MM.1S (cell line): ENCODE data around the gene MIEF2.
"Not testable (repeated sequence)": the region's sequence is repeated elsewhere in the genome, so short reads cannot be mapped to it uniquely, and the experiment has no call there.

ENCODE experiments used
- DNase-seq: peaks from one replicate; pipeline ENCODE4 v3.0.0-alpha.2; 2015
- H2AFZ ChIP-seq: fragments of 300-600 bp; sonication (generic); 2 replicates; pipeline ENCODE4 v1.6.0; 2016; ENCODE audit warnings: antibody characterized with exemption, low read length
- H3F3A ChIP-seq: fragments of 300-600 bp; sonication (generic); 2 replicates; pipeline ENCODE4 v1.6.1; 2016; ENCODE audit warnings: mild to moderate bottlenecking, antibody characterized with exemption, low read length, moderate library complexity, mixed read lengths; ENCODE audit not compliant: insufficient read depth
- H3K27ac ChIP-seq: fragments of 300-600 bp; sonication (generic); 2 replicates; pipeline ENCODE4 v1.5.1; 2016; ENCODE audit warnings: mild to moderate bottlenecking, low read length
- H3K27me3 ChIP-seq: fragments of 300-600 bp; sonication (generic); replicated peaks from 2 replicates; pipeline ENCODE4 v1.6.0; 2016; ENCODE audit warnings: low read length; ENCODE audit not compliant: insufficient read depth
- H3K36me3 ChIP-seq: fragments of 300-600 bp; sonication (generic); replicated peaks from 2 replicates; pipeline ENCODE4 v1.6.1; 2016; ENCODE audit warnings: mild to moderate bottlenecking, low read length, mixed read lengths; ENCODE audit not compliant: insufficient read depth
- H3K4me1 ChIP-seq: fragments of 300-600 bp; sonication (generic); 2 replicates; pipeline ENCODE4 v1.6.1; 2016; ENCODE audit warnings: low read length, mixed read lengths
- H3K4me2 ChIP-seq: fragments of 300-600 bp; sonication (generic); 2 replicates; pipeline ENCODE4 v1.6.0; 2016; ENCODE audit warnings: low read depth, low read length
- H3K4me3 ChIP-seq: fragments of 300-600 bp; sonication (generic); 2 replicates; pipeline ENCODE4 v1.5.1; 2016; ENCODE audit warnings: low read length, mixed read lengths
- H3K79me2 ChIP-seq: fragments of 300-600 bp; sonication (generic); 2 replicates; pipeline ENCODE4 v1.6.1; 2016; ENCODE audit warnings: mixed run types, low read length, mixed read lengths
- H3K9ac ChIP-seq: fragments of 300-600 bp; sonication (generic); 2 replicates; pipeline ENCODE4 v1.6.1; 2016; ENCODE audit warnings: low read length, mixed read lengths
- H3K9me2 ChIP-seq: fragments of 300-600 bp; sonication (generic); replicated peaks from 2 replicates; pipeline ENCODE4 v1.6.1; 2016; ENCODE audit warnings: mild to moderate bottlenecking, low read length, mixed read lengths; ENCODE audit not compliant: insufficient read depth
- H3K9me3 ChIP-seq: fragments of 300-600 bp; sonication (generic); replicated peaks from 2 replicates; pipeline ENCODE4 v1.6.1; 2016; ENCODE audit warnings: mild to moderate bottlenecking, low read length, mixed read lengths; ENCODE audit not compliant: insufficient read depth
- H4K20me1 ChIP-seq: fragments of 300-600 bp; sonication (generic); 2 replicates; pipeline ENCODE4 v1.6.1; 2016; ENCODE audit warnings: mild to moderate bottlenecking, low read length, moderate library complexity, mixed read lengths; ENCODE audit not compliant: insufficient read depth
- EZH2 ChIP-seq: fragments of 300-600 bp; sonication (generic); optimal IDR thresholded peaks from 2 replicates; pipeline ENCODE3; 2017; ENCODE audit warnings: low read depth, mild to moderate bottlenecking, antibody characterized with exemption, low read length, mixed read lengths
- EZH2phosphoT487 ChIP-seq: fragments of 300-600 bp; sonication (generic); IDR thresholded peaks from 2 replicates; pipeline ENCODE4 v1.6.1; 2018; ENCODE audit warnings: antibody characterized with exemption, low read length
- TF ChIP-seq, protein P1 (sequence below): fragments of 300-600 bp; sonication (generic); IDR thresholded peaks from 2 replicates; pipeline ENCODE4 v1.5.1; 2016; ENCODE audit warnings: antibody characterized with exemption, low read length, mixed read lengths

The MIEF2 gene, protein sequence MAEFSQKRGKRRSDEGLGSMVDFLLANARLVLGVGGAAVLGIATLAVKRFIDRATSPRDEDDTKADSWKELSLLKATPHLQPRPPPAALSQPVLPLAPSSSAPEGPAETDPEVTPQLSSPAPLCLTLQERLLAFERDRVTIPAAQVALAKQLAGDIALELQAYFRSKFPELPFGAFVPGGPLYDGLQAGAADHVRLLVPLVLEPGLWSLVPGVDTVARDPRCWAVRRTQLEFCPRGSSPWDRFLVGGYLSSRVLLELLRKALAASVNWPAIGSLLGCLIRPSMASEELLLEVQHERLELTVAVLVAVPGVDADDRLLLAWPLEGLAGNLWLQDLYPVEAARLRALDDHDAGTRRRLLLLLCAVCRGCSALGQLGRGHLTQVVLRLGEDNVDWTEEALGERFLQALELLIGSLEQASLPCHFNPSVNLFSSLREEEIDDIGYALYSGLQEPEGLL

GRCh38 chr17:18260332-18261145 lies at the start of gene MIEF2:
TSS of gene MIEF2 (plus strand) at chr17:18260662. CDS start at chr17:18262721, 2,059 bp downstream.
- Histone ChIP-seq H3K9ac (peak within 1 kb of the TSS; percentile 75), H3K9me2 (no peaks in the 10 kb centered on the region), H3K4me1 (peaks cover 23% of the 10 kb centered on the region), H3K27ac (peak within 1 kb of the TSS; percentile 72), H4K20me1 (peaks cover 15% of the 10 kb centered on the region), H3K4me2 (peak within 1 kb of the TSS; percentile 77), H3K9me3 (no peaks in the 10 kb centered on the region), H3F3A (peaks cover 29% of the 10 kb centered on the region), H3K27me3 (no peaks in the 10 kb centered on the region), H3K4me3 (peak within 1 kb of the TSS; percentile 91), H2AFZ (peak within 1 kb of the TSS; percentile 92), H3K36me3 (no peaks in the 10 kb centered on the region), H3K79me2 (peaks cover 43% of the 10 kb centered on the region)
- TF ChIP-seq, protein P1, sequence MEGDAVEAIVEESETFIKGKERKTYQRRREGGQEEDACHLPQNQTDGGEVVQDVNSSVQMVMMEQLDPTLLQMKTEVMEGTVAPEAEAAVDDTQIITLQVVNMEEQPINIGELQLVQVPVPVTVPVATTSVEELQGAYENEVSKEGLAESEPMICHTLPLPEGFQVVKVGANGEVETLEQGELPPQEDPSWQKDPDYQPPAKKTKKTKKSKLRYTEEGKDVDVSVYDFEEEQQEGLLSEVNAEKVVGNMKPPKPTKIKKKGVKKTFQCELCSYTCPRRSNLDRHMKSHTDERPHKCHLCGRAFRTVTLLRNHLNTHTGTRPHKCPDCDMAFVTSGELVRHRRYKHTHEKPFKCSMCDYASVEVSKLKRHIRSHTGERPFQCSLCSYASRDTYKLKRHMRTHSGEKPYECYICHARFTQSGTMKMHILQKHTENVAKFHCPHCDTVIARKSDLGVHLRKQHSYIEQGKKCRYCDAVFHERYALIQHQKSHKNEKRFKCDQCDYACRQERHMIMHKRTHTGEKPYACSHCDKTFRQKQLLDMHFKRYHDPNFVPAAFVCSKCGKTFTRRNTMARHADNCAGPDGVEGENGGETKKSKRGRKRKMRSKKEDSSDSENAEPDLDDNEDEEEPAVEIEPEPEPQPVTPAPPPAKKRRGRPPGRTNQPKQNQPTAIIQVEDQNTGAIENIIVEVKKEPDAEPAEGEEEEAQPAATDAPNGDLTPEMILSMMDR = no peak
- TF ChIP-seq EZH2phosphoT487 (no peak), EZH2 (no peak)
- DNase-seq = peak; percentile 98

DNA sequence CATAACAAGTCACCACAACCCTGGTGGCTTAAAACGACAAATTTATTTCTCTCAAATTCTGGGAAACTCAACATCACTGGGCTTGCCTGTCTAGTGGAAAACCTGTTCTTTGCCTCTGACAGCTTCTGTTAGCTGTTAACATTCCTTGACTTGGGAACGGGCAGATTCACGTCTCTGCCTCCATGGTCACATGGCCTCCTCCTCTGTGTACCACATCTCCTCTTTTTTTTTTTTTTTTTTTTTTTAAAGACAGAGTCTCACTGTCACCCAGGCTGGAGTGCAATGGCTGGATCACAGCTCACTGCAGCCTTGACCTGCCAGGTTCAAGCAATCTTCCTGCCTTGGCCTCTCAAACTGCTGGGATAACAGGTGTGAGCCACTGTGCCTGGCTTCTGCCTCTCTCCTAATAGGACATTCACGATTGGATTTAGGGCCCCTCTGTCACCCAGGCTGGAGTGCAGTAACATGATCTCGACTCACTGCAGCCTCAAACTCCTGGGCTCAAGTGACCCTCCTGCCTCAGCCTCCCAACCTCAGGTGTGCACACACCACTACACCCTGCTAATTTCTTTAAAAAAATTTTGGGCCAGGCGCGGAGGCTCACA lies 46.7 kb upstream of the MIEF2 start:
- Histone ChIP-seq H3K9me2 (no peaks in the 10 kb centered on the region), H3K27me3 (no peaks in the 10 kb centered on the region), H3K79me2 (no peaks in the 10 kb centered on the region), H3K4me2 (no peak overlapping the region), H4K20me1 (no peaks in the 10 kb centered on the region), H3K27ac (no peak overlapping the region), H3F3A (no peaks in the 10 kb centered on the region), H3K9me3 (no peaks in the 10 kb centered on the region), H3K36me3 (peaks cover 5% of the 10 kb centered on the region), H2AFZ (no peak overlapping the region), H3K4me1 (0 out of 2 replicates have a peak, but pooled peaks cover 4% of the 10 kb centered on the region), H3K9ac (no peak overlapping the region), H3K4me3 (no peak overlapping the region)
- no peak for TF ChIP-seq EZH2phosphoT487
- no peak for TF ChIP-seq EZH2
- TF ChIP-seq, protein P1 = no peak
- DNase-seq = no peak

GRCh38 chr17:18216906-18217305 lies 43.6 kb upstream of the MIEF2 start:
- not testable (repeated sequence) for H3K4me3 ChIP-seq, H3K4me1 ChIP-seq, H3K27me3 ChIP-seq, H3K4me2 ChIP-seq, H3K9ac ChIP-seq, H3K79me2 ChIP-seq, DNase-seq, H3K9me3 ChIP-seq, H3K27ac ChIP-seq, H3K36me3 ChIP-seq, H3K9me2 ChIP-seq, H4K20me1 ChIP-seq, H2AFZ ChIP-seq, H3F3A ChIP-seq
